ENCODE data around the gene C2orf69. TPM values are rescaled to one million over a fixed set of nuclear protein-coding genes. Genes with fewer than 3 reads are reported as not detected.

Gene C2orf69, protein sequence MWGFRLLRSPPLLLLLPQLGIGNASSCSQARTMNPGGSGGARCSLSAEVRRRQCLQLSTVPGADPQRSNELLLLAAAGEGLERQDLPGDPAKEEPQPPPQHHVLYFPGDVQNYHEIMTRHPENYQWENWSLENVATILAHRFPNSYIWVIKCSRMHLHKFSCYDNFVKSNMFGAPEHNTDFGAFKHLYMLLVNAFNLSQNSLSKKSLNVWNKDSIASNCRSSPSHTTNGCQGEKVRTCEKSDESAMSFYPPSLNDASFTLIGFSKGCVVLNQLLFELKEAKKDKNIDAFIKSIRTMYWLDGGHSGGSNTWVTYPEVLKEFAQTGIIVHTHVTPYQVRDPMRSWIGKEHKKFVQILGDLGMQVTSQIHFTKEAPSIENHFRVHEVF
- total RNA-seq (2021; ENCODE audit: unreplicated experiment) = 21.6 TPM
- polyA plus RNA-seq (2012) = 4.4 and 5.9 TPM in 2 replicates
- Bru-seq, nascent RNA = percentile 91 among the genes with signal in this experiment
- percentile 88 among the genes with signal in this experiment for BruChase-seq, experiment 1, labeled RNA remaining after a 6-hour chase
- BruChase-seq, experiment 2, labeled RNA remaining after a 2-hour chase = percentile 95 among the genes with signal in this experiment
- long read RNA-seq, transcript C2orf69-201 (2 exons, 3,728 nt) = major isoform, 79 of 84 reads
- long read RNA-seq, partial matches to known transcripts = 0 of 84 reads
- long read RNA-seq, other reads (novel, unspliced or antisense) = 5 of 84 reads

DNA sequence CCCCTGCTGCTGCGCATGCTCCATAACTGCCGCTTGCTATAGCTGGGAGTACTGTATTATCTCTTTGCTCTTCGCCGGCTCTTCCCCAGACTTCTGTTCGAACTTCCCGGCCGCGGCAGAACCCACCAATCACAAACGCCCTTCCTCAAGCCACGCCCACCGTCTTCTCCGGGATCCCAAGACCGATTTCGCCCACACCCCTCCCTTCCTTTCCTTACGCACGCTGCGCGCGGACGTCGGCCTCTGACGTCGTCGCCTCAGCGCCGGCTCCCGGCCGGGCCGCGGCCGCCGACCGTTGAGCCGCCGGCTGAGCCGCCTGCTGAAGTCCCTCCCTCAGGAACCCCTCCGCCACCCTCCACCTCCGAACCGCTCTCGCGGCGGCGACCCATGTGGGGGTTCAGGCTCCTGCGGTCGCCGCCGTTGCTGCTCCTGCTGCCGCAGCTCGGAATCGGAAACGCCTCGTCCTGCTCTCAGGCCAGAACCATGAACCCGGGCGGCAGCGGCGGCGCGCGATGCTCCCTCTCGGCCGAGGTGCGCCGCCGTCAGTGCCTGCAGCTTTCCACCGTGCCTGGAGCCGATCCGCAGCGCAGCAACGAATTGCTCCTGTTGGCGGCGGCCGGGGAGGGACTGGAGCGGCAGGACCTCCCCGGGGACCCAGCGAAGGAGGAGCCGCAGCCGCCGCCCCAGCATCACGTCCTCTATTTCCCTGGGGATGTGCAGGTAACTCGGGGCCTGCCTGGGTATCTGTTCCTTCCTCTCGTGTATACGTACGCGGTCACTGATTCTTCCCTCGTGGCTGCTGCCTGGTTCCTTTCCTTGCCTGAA lies at the start of gene C2orf69:
Gene C2orf69, plus strand, starts transcription at position 242 of the 825 bp plus-strand sequence. Its CDS starts 146 bp downstream, at position 388.
- H3K4me3 ChIP-seq (replicated peaks in 1 of 2; ENCODE audit: low read depth in 1 of 2, low read length in 2 of 2) = peak within 1 kb of the TSS; percentile 85 to 87
- peaks cover 5 to 16% of the 10 kb centered on the region in 2 experiments; a peak in 2 of 4 replicates for H3K36me3 ChIP-seq (ENCODE audit: control insufficient read depth in 1 of 2, insufficient read depth in 2 of 2, low read length in 2 of 2)
- H3K79me2 ChIP-seq (ENCODE audit: insufficient read depth, low read length) = peaks cover 47% of the 10 kb centered on the region
- peaks cover 0 to 15% of the 10 kb centered on the region in 2 experiments; a peak in 3 of 4 replicates for H3K4me1 ChIP-seq (ENCODE audit: control insufficient read depth in 1 of 2, insufficient read depth in 2 of 2, low read length in 2 of 2)
- H3K4me2 ChIP-seq (ENCODE audit: low read length) = peak within 1 kb of the TSS; percentile 81
- peak within 1 kb of the TSS; percentile 88 for H3K9ac ChIP-seq (ENCODE audit: low read length)
- TF ChIP-seq, protein P1, sequence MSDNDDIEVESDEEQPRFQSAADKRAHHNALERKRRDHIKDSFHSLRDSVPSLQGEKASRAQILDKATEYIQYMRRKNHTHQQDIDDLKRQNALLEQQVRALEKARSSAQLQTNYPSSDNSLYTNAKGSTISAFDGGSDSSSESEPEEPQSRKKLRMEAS (IDR thresholded peaks at IDR 0.05) = peak; percentile 77
- TF ChIP-seq SIN3A (IDR thresholded peaks at IDR 0.05; ENCODE audit: low read depth) = peak; percentile 94
- TF ChIP-seq SP1 (IDR thresholded peaks at IDR 0.05; ENCODE audit: low read depth) = peak; percentile 89
- TF ChIP-seq EZH2 (IDR thresholded peaks at IDR 0.05) = no peak
- TF ChIP-seq TCF7L2 (IDR thresholded peaks at IDR 0.05; ENCODE audit: borderline replicate concordance, extremely low read depth, insufficient read depth, insufficient read length) = peak; percentile 73
- TF ChIP-seq SRF (IDR thresholded peaks at IDR 0.05; ENCODE audit: low read depth) = peak; percentile 84
- TF ChIP-seq ZFX (IDR thresholded peaks at IDR 0.05) = peak; percentile 90
- TF ChIP-seq RAD21 (IDR thresholded peaks at IDR 0.05; ENCODE audit: low read depth) = no peak
- TF ChIP-seq POLR2AphosphoS5 (IDR thresholded peaks at IDR 0.05; ENCODE audit: low read depth, low read length) = peak; percentile 91
- TF ChIP-seq POLR2A (IDR thresholded peaks at IDR 0.05; ENCODE audit: borderline replicate concordance, extremely low read depth, insufficient read depth, insufficient read length) = peak; percentile 75
- peak; percentile 55; the same call in 1 of the 2 replicates for TF ChIP-seq CBX3 (IDR thresholded peaks at IDR 0.05; ENCODE audit: low read depth)
- TF ChIP-seq, protein P2, sequence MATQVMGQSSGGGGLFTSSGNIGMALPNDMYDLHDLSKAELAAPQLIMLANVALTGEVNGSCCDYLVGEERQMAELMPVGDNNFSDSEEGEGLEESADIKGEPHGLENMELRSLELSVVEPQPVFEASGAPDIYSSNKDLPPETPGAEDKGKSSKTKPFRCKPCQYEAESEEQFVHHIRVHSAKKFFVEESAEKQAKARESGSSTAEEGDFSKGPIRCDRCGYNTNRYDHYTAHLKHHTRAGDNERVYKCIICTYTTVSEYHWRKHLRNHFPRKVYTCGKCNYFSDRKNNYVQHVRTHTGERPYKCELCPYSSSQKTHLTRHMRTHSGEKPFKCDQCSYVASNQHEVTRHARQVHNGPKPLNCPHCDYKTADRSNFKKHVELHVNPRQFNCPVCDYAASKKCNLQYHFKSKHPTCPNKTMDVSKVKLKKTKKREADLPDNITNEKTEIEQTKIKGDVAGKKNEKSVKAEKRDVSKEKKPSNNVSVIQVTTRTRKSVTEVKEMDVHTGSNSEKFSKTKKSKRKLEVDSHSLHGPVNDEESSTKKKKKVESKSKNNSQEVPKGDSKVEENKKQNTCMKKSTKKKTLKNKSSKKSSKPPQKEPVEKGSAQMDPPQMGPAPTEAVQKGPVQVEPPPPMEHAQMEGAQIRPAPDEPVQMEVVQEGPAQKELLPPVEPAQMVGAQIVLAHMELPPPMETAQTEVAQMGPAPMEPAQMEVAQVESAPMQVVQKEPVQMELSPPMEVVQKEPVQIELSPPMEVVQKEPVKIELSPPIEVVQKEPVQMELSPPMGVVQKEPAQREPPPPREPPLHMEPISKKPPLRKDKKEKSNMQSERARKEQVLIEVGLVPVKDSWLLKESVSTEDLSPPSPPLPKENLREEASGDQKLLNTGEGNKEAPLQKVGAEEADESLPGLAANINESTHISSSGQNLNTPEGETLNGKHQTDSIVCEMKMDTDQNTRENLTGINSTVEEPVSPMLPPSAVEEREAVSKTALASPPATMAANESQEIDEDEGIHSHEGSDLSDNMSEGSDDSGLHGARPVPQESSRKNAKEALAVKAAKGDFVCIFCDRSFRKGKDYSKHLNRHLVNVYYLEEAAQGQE (IDR thresholded peaks at IDR 0.05; ENCODE audit: low read depth) = no peak
- ChIA-PET RAD21 (ENCODE audit: low non-redundant PET in 1 of 2, low total read pairs in 2 of 2, uncharacterized antibody in 2 of 2, unreplicated experiment in 2 of 2) (no interaction called here), CTCF (no interaction called here), POLR2A (no interaction called here)
- H3K9me3 ChIP-seq (ENCODE audit: control insufficient read depth in 1 of 2, insufficient read depth in 1 of 2, low read depth in 1 of 2, low read length in 2 of 2) = no peaks in the 10 kb centered on the region
- ATAC-seq = peak; percentile 93
- H4K20me1 ChIP-seq (ENCODE audit: insufficient read depth) = peaks cover 6% of the 10 kb centered on the region; the same call in 1 of the 2 replicates
- H3K9me2 ChIP-seq (ENCODE audit: insufficient read depth) = no peaks in the 10 kb centered on the region
- H2AFZ ChIP-seq (ENCODE audit: low read depth, low read length, poor library complexity, severe bottlenecking) = peak within 1 kb of the TSS; percentile 85
- H3K27ac ChIP-seq (ENCODE audit: low read depth, low read length) = peak within 1 kb of the TSS; percentile 88
- intact Hi-C loops (cut with micrococcal nuclease) = no loop called here
- DNase-seq (ENCODE audit: low read depth, low spot score) = peak; percentile 99
- no TSS peak for BruUV-seq (replicated peaks)
- no peaks in the 10 kb centered on the region for H3K27me3 ChIP-seq (ENCODE audit: insufficient read depth, low read length)

All from HCT116 (cell line).